PC-3 (cell line): Measurements from ENCODE around the gene SVIL.

Source experiments
- CTCF ChIP-seq: fragments of 300-600 bp; sonication (generic); conservative IDR thresholded peaks from 2 replicates; pipeline ENCODE4 v1.5.1; 2017; ENCODE audit warnings: antibody characterized with exemption, low read depth, mild to moderate bottlenecking, low read length
- EZH2 ChIP-seq: fragments of 300-600 bp; sonication (generic); IDR thresholded peaks from one replicate; pipeline ENCODE4 v1.6.1; 2017; ENCODE audit warnings: antibody characterized with exemption, mild to moderate bottlenecking, low read length; ENCODE audit not compliant: unreplicated experiment
- EZH2phosphoT487 ChIP-seq: fragments of 300-600 bp; sonication (generic); IDR thresholded peaks from 2 replicates; pipeline ENCODE4 v1.6.1; 2018; ENCODE audit warnings: mild to moderate bottlenecking, antibody characterized with exemption, low read length, borderline replicate concordance

GRCh38 chr10:29650552-29650944 is 15.8 kb upstream of the SVIL start:
- no peak for TF ChIP-seq EZH2phosphoT487
- no peak for TF ChIP-seq CTCF
- no peak for TF ChIP-seq EZH2
